NT2/D1 (cell line): ENCODE measurements around the gene HYAL4.
"Not testable (repeated sequence)": the region's sequence is repeated elsewhere in the genome, so short reads cannot be mapped to it uniquely, and the experiment has no call there.

Experiments
- DNase-seq: peaks from one replicate; pipeline ENCODE4 v3.0.0-alpha.2; 2011; ENCODE audit warnings: low read depth, low spot score
- H3K27me3 ChIP-seq: 2 replicates; pipeline ENCODE4 v1.6.0; 2011; ENCODE audit warnings: mild to moderate bottlenecking; ENCODE audit not compliant: insufficient read length, insufficient read depth
- H3K36me3 ChIP-seq: 2 replicates; pipeline ENCODE4 v1.6.1; 2011; ENCODE audit warnings: mild to moderate bottlenecking, low read length, mixed read lengths; ENCODE audit not compliant: insufficient read depth, insufficient read length
- H3K4me1 ChIP-seq: 2 replicates; pipeline ENCODE4 v1.5.1; 2011; ENCODE audit not compliant: insufficient read depth, insufficient read length
- H3K4me3 ChIP-seq: 2 replicates; pipeline ENCODE4 v1.5.1; 2011; ENCODE audit warnings: low read depth; ENCODE audit not compliant: insufficient read length
- H3K9ac ChIP-seq: 2 replicates; pipeline ENCODE4 v1.6.0; 2011; ENCODE audit warnings: low read depth; ENCODE audit not compliant: insufficient read length
- H3K9me3 ChIP-seq: 2 replicates; pipeline ENCODE4 v1.5.1; 2011; ENCODE audit warnings: mild to moderate bottlenecking, low read length; ENCODE audit not compliant: insufficient read depth
- SUZ12 ChIP-seq: IDR thresholded peaks from 2 replicates; pipeline ENCODE4 v1.6.1; 2011; ENCODE audit not compliant: insufficient read length, insufficient read depth; ENCODE audit errors: extremely low read depth
- YY1 ChIP-seq: IDR thresholded peaks from 2 replicates; pipeline ENCODE4 v1.6.1; 2011; ENCODE audit not compliant: insufficient read length, insufficient read depth
- ZNF274 ChIP-seq: IDR thresholded peaks from 2 replicates; pipeline ENCODE4 v1.6.1; 2011; ENCODE audit warnings: mild to moderate bottlenecking, low read depth, low read length

HYAL4 gene

DNA sequence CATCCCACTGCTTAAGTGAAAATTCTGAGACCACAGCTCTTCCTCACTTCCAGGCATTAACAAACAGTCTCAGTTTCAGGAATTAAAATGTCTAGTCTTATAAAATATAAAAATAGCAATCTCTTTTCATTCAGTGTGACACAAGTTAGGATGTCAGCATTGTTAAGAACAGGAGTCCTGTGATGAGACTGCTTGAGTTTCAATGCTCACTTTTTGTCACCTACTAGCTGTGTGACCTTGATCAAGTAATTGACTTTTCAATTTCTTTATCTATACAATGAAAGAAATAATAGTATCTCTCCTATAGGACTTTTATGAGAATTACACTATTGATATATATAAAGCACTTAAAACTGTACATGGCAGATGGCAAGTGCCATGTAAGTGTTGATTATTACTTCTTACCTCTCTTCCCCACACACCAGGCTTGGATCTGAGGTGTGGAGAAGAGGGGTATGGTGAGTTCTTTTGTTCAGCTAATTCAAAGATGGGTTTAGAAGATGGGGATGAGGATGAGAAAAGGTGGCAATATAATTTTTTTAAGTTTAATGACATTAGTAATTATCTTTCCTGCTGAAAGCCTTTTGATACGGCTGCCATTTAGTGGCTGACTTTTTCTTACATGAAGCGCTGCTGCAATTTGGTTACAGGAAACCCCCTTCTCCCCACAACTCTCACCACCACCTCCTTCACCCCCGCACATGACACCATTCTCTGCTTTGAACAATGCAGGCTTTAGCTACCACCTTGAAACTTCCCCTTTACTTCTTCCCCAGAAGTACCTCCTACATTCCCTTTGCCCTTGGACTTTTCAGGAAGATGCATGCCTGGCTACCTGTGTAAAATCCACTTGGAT is 20.8 kb upstream of the HYAL4 start:
- no peaks in the 10 kb centered on the region for H3K4me1 ChIP-seq
- H3K9ac ChIP-seq = no peak overlapping the region
- DNase-seq = no peak
- no peaks in the 10 kb centered on the region for H3K9me3 ChIP-seq
- H3K36me3 ChIP-seq = no peaks in the 10 kb centered on the region
- TF ChIP-seq SUZ12 (no peak), YY1 (no peak), ZNF274 (no peak)
- H3K4me3 ChIP-seq = no peak overlapping the region
- H3K27me3 ChIP-seq = no peaks in the 10 kb centered on the region

DNA sequence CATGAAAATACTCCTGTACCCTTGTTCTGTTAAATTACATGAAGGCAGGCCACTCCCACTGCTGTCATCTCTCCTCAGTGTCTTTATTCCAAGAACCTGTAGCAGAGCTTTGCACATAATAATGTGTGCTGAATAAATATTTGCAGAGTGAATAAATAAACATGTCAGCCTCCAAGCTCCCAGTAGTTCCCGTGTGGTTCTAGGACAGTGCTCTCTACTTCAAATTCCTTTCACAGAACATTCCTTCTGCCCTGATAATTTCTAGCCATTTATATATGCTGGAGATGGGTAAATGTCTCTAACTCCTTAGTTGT is 20.3 kb upstream of the HYAL4 start:
- Histone ChIP-seq H3K9ac (no peak overlapping the region), H3K4me1 (no peaks in the 10 kb centered on the region), H3K4me3 (no peak overlapping the region), H3K27me3 (no peaks in the 10 kb centered on the region), H3K36me3 (no peaks in the 10 kb centered on the region), H3K9me3 (no peaks in the 10 kb centered on the region)
- no peak for DNase-seq
- no peak for TF ChIP-seq YY1
- TF ChIP-seq SUZ12 = no peak
- no peak for TF ChIP-seq ZNF274

DNA sequence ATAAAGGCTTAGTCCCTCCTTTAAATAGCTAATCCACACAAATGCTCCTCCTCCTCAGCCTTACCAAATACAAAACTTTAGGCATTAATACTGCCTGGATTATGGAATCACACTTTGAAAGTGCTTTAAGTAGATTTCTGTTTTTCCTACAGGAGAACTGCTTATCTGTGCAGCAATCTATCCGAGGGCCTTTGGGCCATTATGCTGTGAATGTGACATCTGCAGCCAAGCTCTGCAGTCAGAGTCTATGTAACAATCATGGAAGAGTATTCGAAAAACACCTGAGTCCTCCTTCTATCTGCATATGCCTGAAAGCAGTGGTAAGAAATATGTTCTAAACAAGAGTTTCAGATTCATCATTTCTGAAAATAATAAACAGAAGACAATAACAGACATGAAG is 16.2 kb upstream of the HYAL4 start:
- TF ChIP-seq ZNF274 = no peak
- no peak for TF ChIP-seq SUZ12
- TF ChIP-seq YY1 = no peak
- H3K9me3 ChIP-seq = no peaks in the 10 kb centered on the region
- H3K4me3 ChIP-seq = no peak overlapping the region
- H3K9ac ChIP-seq = no peak overlapping the region
- no peaks in the 10 kb centered on the region for H3K36me3 ChIP-seq
- no peaks in the 10 kb centered on the region for H3K4me1 ChIP-seq
- no peaks in the 10 kb centered on the region for H3K27me3 ChIP-seq
- DNase-seq = no peak

DNA sequence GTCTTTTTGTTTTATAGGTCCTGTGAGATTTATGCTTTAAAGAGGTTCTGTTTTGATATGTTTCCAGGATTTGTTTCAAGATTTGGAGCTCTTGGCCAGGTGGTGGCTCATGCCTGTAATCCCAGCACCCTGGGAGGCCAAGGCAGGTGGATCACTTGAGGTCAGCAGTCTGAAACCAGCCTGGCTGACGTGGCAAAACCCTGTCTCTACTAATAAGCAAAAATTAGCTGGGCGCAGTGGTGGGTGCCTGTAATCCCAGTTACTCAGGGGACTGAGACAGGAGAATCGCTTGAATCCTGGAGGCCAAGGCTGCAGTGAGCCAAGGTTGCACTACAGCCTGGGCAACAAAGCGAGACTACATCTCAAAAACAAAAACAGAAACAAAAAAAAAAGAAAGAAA is 8.3 kb upstream of the HYAL4 start:
- DNase-seq = no peak
- Histone ChIP-seq H3K36me3 (no peaks in the 10 kb centered on the region), H3K9me3 (no peaks in the 10 kb centered on the region), H3K9ac (no peak overlapping the region), H3K27me3 (no peaks in the 10 kb centered on the region), H3K4me1 (no peaks in the 10 kb centered on the region), H3K4me3 (no peak overlapping the region)
- TF ChIP-seq YY1 (no peak), SUZ12 (no peak), ZNF274 (no peak)

DNA sequence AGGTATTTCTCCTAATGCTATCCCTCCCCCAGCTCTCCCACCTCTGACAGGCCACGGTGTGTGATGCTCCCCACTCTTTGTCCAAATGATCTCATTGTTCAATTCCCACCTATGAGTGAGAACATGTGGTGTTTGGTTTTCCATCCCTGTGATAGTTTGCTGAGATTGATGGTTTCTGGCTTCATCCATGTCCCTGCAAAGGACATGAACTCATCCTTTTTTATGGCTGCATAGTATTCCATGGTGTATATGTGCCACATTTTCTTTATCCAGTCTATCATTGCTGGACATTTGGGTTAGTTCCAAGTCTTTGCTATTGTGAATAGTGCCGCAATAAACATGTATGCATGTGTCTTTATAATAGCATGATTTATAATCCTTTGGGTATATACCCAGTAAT is 5.9 kb upstream of the HYAL4 start:
- not testable (repeated sequence) for H3K27me3 ChIP-seq, H3K36me3 ChIP-seq, H3K9ac ChIP-seq, H3K4me3 ChIP-seq, H3K4me1 ChIP-seq, H3K9me3 ChIP-seq, DNase-seq

DNA sequence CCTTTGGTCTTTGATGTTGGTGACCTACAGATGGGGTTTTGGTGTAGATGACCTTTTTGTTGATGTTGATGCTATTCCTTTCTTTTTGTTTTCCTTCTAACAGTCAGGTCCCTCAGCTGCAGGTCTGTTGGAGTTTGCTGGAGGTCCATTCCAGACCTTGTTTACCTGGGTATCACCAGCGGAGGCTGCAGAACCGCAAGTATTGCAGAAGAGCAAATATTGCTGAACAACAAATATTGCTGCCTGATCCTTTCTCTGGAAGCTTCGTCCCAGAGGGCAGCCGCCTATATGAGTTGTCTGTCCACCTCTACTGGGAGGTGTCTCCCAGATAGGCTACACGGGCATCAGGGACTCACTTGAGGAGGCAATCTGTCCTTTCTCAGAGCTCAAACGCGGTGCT is 827 bp upstream of the HYAL4 start:
- not testable (repeated sequence) for H3K9me3 ChIP-seq, H3K36me3 ChIP-seq, H3K4me3 ChIP-seq, H3K4me1 ChIP-seq, H3K9ac ChIP-seq, H3K27me3 ChIP-seq, DNase-seq

DNA sequence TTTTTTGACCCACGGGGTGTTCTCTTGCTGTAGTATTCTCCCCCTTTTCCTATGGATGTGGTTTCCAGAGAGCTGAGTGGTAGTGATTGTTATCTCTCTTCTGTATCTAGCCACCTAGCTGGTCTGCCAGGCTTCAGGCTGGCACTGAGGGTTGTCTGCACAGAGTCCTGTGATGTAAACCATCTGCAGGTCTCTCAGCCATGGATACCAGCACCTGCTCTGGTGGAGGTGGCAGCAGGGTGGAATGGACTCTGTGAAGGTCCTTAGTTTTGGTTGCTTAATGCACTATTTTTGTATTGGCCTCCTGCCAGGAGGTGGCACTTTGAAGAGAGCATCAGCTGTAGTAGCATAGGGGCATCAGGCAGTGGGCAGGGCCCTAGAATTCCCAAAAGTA is 851 bp downstream of the HYAL4 start:
- H3K9ac ChIP-seq = no peak overlapping the region
- no peaks in the 10 kb centered on the region for H3K9me3 ChIP-seq
- TF ChIP-seq YY1 (no peak), SUZ12 (no peak), ZNF274 (no peak)
- DNase-seq = no peak
- no peaks in the 10 kb centered on the region for H3K4me1 ChIP-seq
- no peaks in the 10 kb centered on the region for H3K36me3 ChIP-seq
- H3K4me3 ChIP-seq = no peak overlapping the region
- no peaks in the 10 kb centered on the region for H3K27me3 ChIP-seq

DNA sequence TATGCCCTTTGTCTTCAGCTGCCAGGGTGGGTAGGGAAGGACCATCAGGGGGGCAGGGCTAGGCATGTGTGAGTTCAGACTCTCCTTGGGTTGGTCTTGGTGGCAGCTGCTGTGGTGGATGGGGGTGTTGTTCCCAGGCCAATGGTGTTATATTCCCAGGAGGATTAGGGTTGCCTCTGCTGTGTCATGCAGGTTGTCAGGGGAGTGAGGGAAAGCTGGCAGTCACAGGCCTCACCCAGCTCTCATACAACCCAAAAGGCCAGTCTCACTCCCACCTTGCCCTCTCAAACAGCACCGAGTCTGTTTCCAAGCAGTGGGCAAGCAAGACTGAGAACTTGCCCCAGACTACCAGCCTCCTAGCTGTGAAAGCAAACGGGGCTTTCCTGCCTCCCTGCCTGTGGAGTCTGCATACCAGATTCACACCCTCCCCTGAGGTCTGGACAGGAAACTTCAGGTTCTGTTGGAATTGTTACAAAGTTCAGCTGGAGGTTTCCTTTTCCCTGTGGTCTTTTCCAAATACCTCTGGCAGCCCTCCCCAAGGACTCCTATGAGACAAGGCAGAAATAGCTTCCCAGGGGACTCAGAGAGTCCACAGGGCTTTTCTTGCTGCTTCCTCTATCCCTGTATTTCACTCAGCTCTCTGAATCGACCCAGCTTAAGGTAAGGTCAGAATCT is 1.4 kb downstream of the HYAL4 start:
- DNase-seq = peak; percentile 25

More for the DNA sequence above, 1.4 kb downstream of the HYAL4 start:
- no peaks in the 10 kb centered on the region for H3K36me3 ChIP-seq
- no peaks in the 10 kb centered on the region for H3K9me3 ChIP-seq
- no peaks in the 10 kb centered on the region for H3K27me3 ChIP-seq
- no peak overlapping the region for H3K9ac ChIP-seq
- H3K4me1 ChIP-seq = no peaks in the 10 kb centered on the region
- TF ChIP-seq SUZ12 = no peak
- TF ChIP-seq ZNF274 = no peak
- H3K4me3 ChIP-seq = no peak overlapping the region
